ENCODE results near the gene SLC9A8.

GRCh38 chr20:49832632-49833327 is 20.2 kb downstream of the SLC9A8 start:
- no peak for TF ChIP-seq CTCF (IDR thresholded peaks at IDR 0.05)
- no peak for TF ChIP-seq POLR2A (IDR thresholded peaks at IDR 0.05)

Data from vagina (tissue), 2 donors.